ENCODE measurements around the gene TTC7B. TPM values are rescaled to one million over a fixed set of nuclear protein-coding genes. Genes with fewer than 3 reads are reported as not detected.

The TTC7B gene
- total RNA-seq, 1 donor from 2014 or later = 40.3 TPM

- no peaks in the 10 kb centered on the region for H3K36me3 Mint-ChIP-seq (ENCODE audit: low read depth)
- TF ChIP-seq CTCF (IDR thresholded peaks at IDR 0.05) = no peak
- H3K4me3 Mint-ChIP-seq (ENCODE audit: unreplicated experiment) = no peak overlapping the region
- H3K9me3 Mint-ChIP-seq (ENCODE audit: low read depth) = peaks cover 4% of the 10 kb centered on the region
- H3K27ac Mint-ChIP-seq (ENCODE audit: unreplicated experiment) = no peak overlapping the region
- H3K4me1 Mint-ChIP-seq (ENCODE audit: low read depth) = peaks cover 9% of the 10 kb centered on the region
- peaks cover 20% of the 10 kb centered on the region for H3K27me3 Mint-ChIP-seq (ENCODE audit: low read depth)
- DNase-seq (ENCODE audit: low spot score) = peak; percentile 63
These were observed 332.7 kb downstream of the TTC7B start for GRCh38 chr14:90483571-90483974.

- TF ChIP-seq CTCF (IDR thresholded peaks at IDR 0.05) = no peak
These were observed 333.1 kb downstream of the TTC7B start for GRCh38 chr14:90483117-90483516.

GRCh38 chr14:90475298-90475697 is 340.9 kb downstream of the TTC7B start:
- Mint-ChIP-seq H3K9me3 (ENCODE audit: low read depth) (peaks cover 19% of the 10 kb centered on the region), H3K27me3 (ENCODE audit: low read depth) (peaks cover 36% of the 10 kb centered on the region), H3K27ac (ENCODE audit: unreplicated experiment) (no peak overlapping the region), H3K36me3 (ENCODE audit: low read depth) (peaks cover 3% of the 10 kb centered on the region), H3K4me3 (ENCODE audit: unreplicated experiment) (no peak overlapping the region), H3K4me1 (ENCODE audit: low read depth) (no peaks in the 10 kb centered on the region)
- no peak for TF ChIP-seq CTCF (IDR thresholded peaks at IDR 0.05)
- DNase-seq (ENCODE audit: low spot score) = no peak

More at GRCh38 chr14:90483117-90483516, 333.1 kb downstream of the TTC7B start:
- no peaks in the 10 kb centered on the region for H3K36me3 Mint-ChIP-seq (ENCODE audit: low read depth)
- H3K9me3 Mint-ChIP-seq (ENCODE audit: low read depth) = peaks cover 4% of the 10 kb centered on the region
- H3K27ac Mint-ChIP-seq (ENCODE audit: unreplicated experiment) = no peak overlapping the region
- peaks cover 22% of the 10 kb centered on the region for H3K27me3 Mint-ChIP-seq (ENCODE audit: low read depth)
- peak; percentile 34 for DNase-seq (ENCODE audit: low spot score)
- no peak overlapping the region for H3K4me3 Mint-ChIP-seq (ENCODE audit: unreplicated experiment)
- peaks cover 9% of the 10 kb centered on the region for H3K4me1 Mint-ChIP-seq (ENCODE audit: low read depth)

Other genes starting within 250 kb of the TTC7B start
- gene RPS6KA5, start 244.2 kb upstream of the TTC7B start, total RNA-seq = 0.48 to 0.65 TPM (median 0.54 TPM) in 3 replicates